Testis (tissue), 3 donors: Measurements from ENCODE around the gene SCN3A. TPM values are rescaled to one million over a fixed set of nuclear protein-coding genes. Genes with fewer than 3 reads are reported as not detected.

Experiments
- DNase-seq: peaks from one replicate; pipeline ENCODE4 v3.0.0-alpha.2; 2019
- H3K27ac ChIP-seq, 2 donors: fragments of 200-600 bp; sonication (generic); one replicate each; pipeline ENCODE4 v1.5.1; 2019
- H3K27me3 ChIP-seq: fragments of 200-600 bp; sonication (generic); one replicate; pipeline ENCODE4 v1.5.1; 2019
- H3K36me3 ChIP-seq: fragments of 200-600 bp; sonication (generic); one replicate; pipeline ENCODE4 v1.5.1; 2017; ENCODE audit warnings: low read depth; ENCODE audit errors: missing control alignments
- H3K4me1 ChIP-seq: fragments of 200-600 bp; sonication (generic); one replicate; pipeline ENCODE4 v1.5.1; 2019
- H3K4me3 ChIP-seq, 2 donors: fragments of 200-600 bp; sonication (generic); one replicate each; pipeline ENCODE4 v1.5.1; 2017 to 2019
- H3K9me3 ChIP-seq: fragments of 200-600 bp; sonication (generic); one replicate; pipeline ENCODE4 v1.5.1; 2017
- CTCF ChIP-seq, 3 experiments: fragments of 450-650 bp in 2 of 3; fragments of 200-600 bp in 1 of 3; sonication (generic) in 1 of 3; IDR thresholded peaks; one replicate each; pipeline ENCODE4 v1.5.1; 2016 to 2019; ENCODE audit warnings: antibody characterized with exemption in 3 of 3, mild to moderate bottlenecking in 2 of 3, moderate library complexity in 1 of 3
- POLR2A ChIP-seq: fragments of 450-650 bp; IDR thresholded peaks from one replicate; pipeline ENCODE4 v1.6.1; 2017; ENCODE audit warnings: antibody characterized with exemption, mild to moderate bottlenecking, moderate library complexity
- WGBS, 2 donors: methylation state at CpG; one replicate each; pipeline ENCODE4 v1.1.5; 2018; 5-methylcytosine and 5-hydroxymethylcytosine counted together
- intact Hi-C: fragments of 100-400 bp; cut with DNase I; formaldehyde crosslinking; loops from one replicate; pipeline ENCODE4 v1.15.1; 2023; ENCODE audit warnings: low total_unique reads
- polyA plus RNA-seq: library from polyadenylated mRNA; stranded (reverse); fragments of 350-450 nt; fragmentation: Illumina TruSeq; extraction: RNeasy Lipid Tissue Mini Kit (QIAGEN cat#74804); gene quantifications from one replicate; pipeline ENCODE4 v1.2.3, GENCODE V29; 2014; ENCODE audit warnings: low read depth, low replicate concordance; ENCODE audit not compliant: insufficient read depth
- total RNA-seq, 2 donors: library from RNA; depleted of rRNA; stranded (reverse); fragments of >200 nt; gene quantifications; one replicate each; pipeline ENCODE4 v1.2.3, GENCODE V29; 2016

SCN3A gene
- total and polyA plus RNA-seq, 3 donors from 2014 or later = 3.7 to 6.9 (median 6.3) TPM

- no peak for DNase-seq
- no peaks in the 10 kb centered on the region for H3K4me1 ChIP-seq
- H3K27me3 ChIP-seq = no peaks in the 10 kb centered on the region
- intact Hi-C loops = no loop called here
- no peak overlapping the region for H3K4me3 ChIP-seq
- H3K36me3 ChIP-seq = no peaks in the 10 kb centered on the region
- no peak overlapping the region for H3K27ac ChIP-seq
- WGBS, 2 donors = 73 to 80% methylated on average over 6 of the region's 6 CpGs
- H3K9me3 ChIP-seq = no peaks in the 10 kb centered on the region
- no peak for TF ChIP-seq CTCF (IDR thresholded peaks at IDR 0.05)
- TF ChIP-seq POLR2A = no peak
These were observed 88.6 kb downstream of the SCN3A start for GRCh38 chr2:165115258-165115657.

- no peaks in the 10 kb centered on the region for H3K36me3 ChIP-seq
- no peaks in the 10 kb centered on the region for H3K9me3 ChIP-seq
- H3K27ac ChIP-seq = no peak overlapping the region
- no peaks in the 10 kb centered on the region for H3K27me3 ChIP-seq
- DNase-seq = no peak
- no peak overlapping the region for H3K4me3 ChIP-seq
- 58 to 68% methylated on average over 4 of the region's 4 CpGs for WGBS, 2 donors
- intact Hi-C loops = no loop called here
- no peaks in the 10 kb centered on the region for H3K4me1 ChIP-seq
- TF ChIP-seq POLR2A (no peak), CTCF (IDR thresholded peaks at IDR 0.05) (no peak)
These were observed 89.4 kb downstream of the SCN3A start for GRCh38 chr2:165114346-165114939.

- DNase-seq = no peak
- no peaks in the 10 kb centered on the region for H3K27me3 ChIP-seq
- H3K27ac ChIP-seq = no peak overlapping the region
- no peak overlapping the region for H3K4me3 ChIP-seq
- no peaks in the 10 kb centered on the region for H3K9me3 ChIP-seq
- H3K4me1 ChIP-seq = no peaks in the 10 kb centered on the region
- TF ChIP-seq POLR2A (no peak), CTCF (IDR thresholded peaks at IDR 0.05) (no peak)
- 36 to 37% methylated on average over 2 of the region's 2 CpGs for WGBS, 2 donors
- no peaks in the 10 kb centered on the region for H3K36me3 ChIP-seq
- intact Hi-C loops = no loop called here
These were observed 90.4 kb downstream of the SCN3A start for GRCh38 chr2:165113414-165113813.

- no peaks in the 10 kb centered on the region for H3K36me3 ChIP-seq
- WGBS, 2 donors = 89 to 93% methylated on average over 2 of the region's 2 CpGs
- intact Hi-C loops = no loop called here
- no peak overlapping the region for H3K27ac ChIP-seq
- TF ChIP-seq CTCF (IDR thresholded peaks at IDR 0.05) = no peak
- TF ChIP-seq POLR2A = no peak
- H3K9me3 ChIP-seq = no peaks in the 10 kb centered on the region
- H3K4me3 ChIP-seq = no peak overlapping the region
- DNase-seq = no peak
- H3K27me3 ChIP-seq = no peaks in the 10 kb centered on the region
- no peaks in the 10 kb centered on the region for H3K4me1 ChIP-seq
These were observed 91.1 kb downstream of the SCN3A start for GRCh38 chr2:165112789-165113188.

GRCh38 chr2:165112133-165112573 lies 91.7 kb downstream of the SCN3A start:
- no peaks in the 10 kb centered on the region for H3K27me3 ChIP-seq
- DNase-seq = no peak
- WGBS, 2 donors = 54% methylated on average over 4 of the region's 4 CpGs
- H3K27ac ChIP-seq = no peak overlapping the region
- no peaks in the 10 kb centered on the region for H3K9me3 ChIP-seq
- intact Hi-C loops = no loop called here
- no peaks in the 10 kb centered on the region for H3K36me3 ChIP-seq
- H3K4me1 ChIP-seq = no peaks in the 10 kb centered on the region
- TF ChIP-seq CTCF (IDR thresholded peaks at IDR 0.05) (no peak), POLR2A (no peak)
- no peak overlapping the region for H3K4me3 ChIP-seq
